Progenitor cell of endocrine pancreas (in vitro differentiated cells): ENCODE results near the gene TRPV2. TPM values are rescaled to one million over a fixed set of nuclear protein-coding genes. Genes with fewer than 3 reads are reported as not detected.

Experiments used
- DNase-seq: peaks from one replicate; pipeline ENCODE4 v3.0.0; 2021; ENCODE audit warnings: low spot score; ENCODE audit not compliant: unreplicated experiment
- H3K27ac Mint-ChIP-seq: 2 replicates; pipeline ENCODE4 v1.8.0; 2021; ENCODE audit warnings: mild to moderate bottlenecking, moderate library complexity, mixed read lengths
- H3K27me3 Mint-ChIP-seq: 2 replicates; pipeline ENCODE4 v1.8.0; 2021; ENCODE audit warnings: mixed read lengths
- H3K36me3 Mint-ChIP-seq: 2 replicates; pipeline ENCODE4 v1.8.0; 2022; ENCODE audit warnings: mixed read lengths; ENCODE audit not compliant: insufficient read depth
- H3K4me1 Mint-ChIP-seq: 2 replicates; pipeline ENCODE4 v1.8.0; 2021; ENCODE audit warnings: low read depth, mixed read lengths
- H3K4me3 Mint-ChIP-seq: 2 replicates; pipeline ENCODE4 v1.8.0; 2021; ENCODE audit warnings: low read depth, mild to moderate bottlenecking, moderate library complexity, mixed read lengths
- H3K9me3 Mint-ChIP-seq: 2 replicates; pipeline ENCODE4 v1.8.0; 2021; ENCODE audit warnings: low read depth, mixed read lengths
- CTCF ChIP-seq: fragments of 200-600 bp; sonication (generic); IDR thresholded peaks from one replicate; pipeline ENCODE4 v1.5.0; 2021; ENCODE audit warnings: antibody characterized with exemption, mild to moderate bottlenecking; ENCODE audit not compliant: unreplicated experiment
- total RNA-seq: library from RNA; stranded (reverse); gene quantifications from 2 replicates; pipeline ENCODE4 v1.2.1, GENCODE V29; 2021

TRPV2 gene
- total RNA-seq, 1 donor from 2014 or later, result 2.1 TPM

DNA sequence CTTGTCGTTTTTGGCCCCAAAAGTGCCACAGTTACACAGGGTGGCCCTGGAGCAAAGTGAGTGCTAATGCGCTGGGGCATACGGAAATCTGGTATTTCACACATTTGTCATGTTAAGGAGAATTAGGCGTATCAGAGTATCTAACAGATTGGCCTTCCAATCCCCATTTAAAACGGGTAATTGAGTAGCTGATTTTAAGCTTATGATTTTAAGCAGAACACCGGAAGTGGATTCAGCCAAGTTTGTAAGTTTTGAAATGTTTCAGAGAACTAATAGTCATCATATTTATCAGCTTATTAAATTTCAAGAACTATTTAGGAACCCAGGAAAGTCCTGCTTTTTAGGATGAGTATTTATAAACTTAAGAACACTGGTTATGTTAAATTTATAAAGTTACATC, 57.2 kb downstream of the TRPV2 start:
- H3K36me3 Mint-ChIP-seq, result no peaks in the 10 kb centered on the region

DNA sequence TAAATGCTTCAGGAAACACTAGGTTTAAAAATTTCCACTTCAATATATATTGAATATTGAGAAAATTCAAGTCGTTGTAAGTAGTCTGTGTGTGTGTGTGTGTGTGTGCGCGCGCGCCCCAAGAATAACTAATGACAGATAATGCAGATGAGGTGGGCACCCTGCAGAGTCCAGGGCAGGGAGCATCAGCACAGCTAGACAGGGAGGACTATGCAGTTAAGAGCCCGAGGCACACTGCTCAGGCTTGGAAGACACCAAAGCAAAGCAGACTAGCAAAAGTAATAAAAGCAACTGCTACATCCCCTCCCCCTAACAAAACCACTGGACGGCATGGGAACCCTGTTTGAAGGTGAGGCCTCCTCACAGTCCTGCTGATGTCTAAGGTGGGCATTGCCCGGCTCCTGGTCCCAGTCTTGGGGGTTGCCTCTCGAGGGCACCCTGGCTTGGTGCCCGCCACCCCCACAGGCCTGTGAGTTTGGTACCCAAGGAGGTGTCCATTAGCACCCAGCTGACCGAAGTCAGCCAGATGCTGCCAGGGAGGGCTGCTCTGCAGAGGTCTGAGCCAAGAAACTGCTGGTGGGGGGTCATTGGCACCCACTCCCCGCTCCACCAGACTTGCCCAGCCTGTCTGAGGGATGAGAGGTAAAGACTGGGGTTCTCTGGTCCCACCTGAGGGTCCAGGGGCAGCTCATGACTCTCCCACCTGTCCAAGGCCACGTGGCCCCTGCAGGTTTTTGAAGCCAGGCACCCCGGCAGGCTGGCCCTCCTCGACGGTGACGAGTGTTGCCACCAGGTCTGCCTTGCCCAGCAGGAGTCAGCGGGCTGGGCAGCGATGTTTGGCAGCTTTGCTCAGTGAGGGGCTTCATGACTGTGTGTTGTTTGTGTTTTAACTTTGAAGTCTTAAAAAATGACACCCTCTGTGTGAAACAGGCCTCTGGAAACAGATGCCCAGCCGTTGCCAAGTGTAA, 58.0 kb downstream of the TRPV2 start:
- H3K27me3 Mint-ChIP-seq, result no peaks in the 10 kb centered on the region
- H3K9me3 Mint-ChIP-seq, result no peaks in the 10 kb centered on the region
- no peak for TF ChIP-seq CTCF
- H3K4me3 Mint-ChIP-seq, result no peak overlapping the region
- peaks cover 14% of the 10 kb centered on the region for H3K4me1 Mint-ChIP-seq
- no peak for DNase-seq
- H3K27ac Mint-ChIP-seq, result no peak overlapping the region
- H3K36me3 Mint-ChIP-seq, result no peaks in the 10 kb centered on the region

More for the DNA sequence above, 57.2 kb downstream of the TRPV2 start:
- Mint-ChIP-seq H3K27ac (no peak overlapping the region), H3K9me3 (no peaks in the 10 kb centered on the region), H3K4me3 (no peak overlapping the region), H3K4me1 (peaks cover 13% of the 10 kb centered on the region), H3K27me3 (no peaks in the 10 kb centered on the region)
- TF ChIP-seq CTCF, result no peak
- DNase-seq, result no peak

DNA sequence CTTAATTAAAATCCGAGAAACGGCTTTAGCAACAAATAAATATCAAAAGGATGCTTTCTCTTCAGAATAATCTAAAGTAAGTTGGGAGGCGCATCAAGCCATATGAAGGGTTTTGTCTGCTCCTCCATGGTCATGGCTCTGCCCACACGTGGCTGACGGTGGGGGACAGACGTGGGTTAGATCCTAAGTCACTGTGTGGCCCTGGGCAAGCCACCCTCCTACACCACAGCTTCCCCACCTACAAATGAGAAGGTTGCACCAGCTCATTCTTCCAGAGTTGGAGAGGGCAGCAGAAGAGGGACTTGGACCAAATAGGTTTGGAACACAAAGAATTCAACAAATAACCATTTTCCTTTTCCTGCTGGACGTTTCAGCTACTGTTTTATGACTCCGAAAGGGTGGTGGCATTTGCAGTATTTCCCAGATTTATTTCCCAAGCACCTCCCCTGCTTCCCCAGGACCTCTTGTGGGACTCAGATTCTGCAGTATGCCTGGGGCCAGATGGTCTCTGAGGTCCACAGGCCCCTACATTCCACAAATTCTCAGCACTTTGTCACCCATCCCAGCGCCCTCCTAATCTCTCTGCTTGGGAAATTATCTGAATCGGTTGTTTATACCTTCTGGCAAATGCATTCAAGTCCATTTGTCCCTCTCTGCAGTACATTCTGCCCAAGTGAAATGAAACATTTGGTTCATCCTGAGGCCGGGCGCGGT, 58.8 kb downstream of the TRPV2 start:
- no peaks in the 10 kb centered on the region for H3K9me3 Mint-ChIP-seq
- peaks cover 15% of the 10 kb centered on the region for H3K4me1 Mint-ChIP-seq
- TF ChIP-seq CTCF, result no peak
- no peak for DNase-seq
- no peak overlapping the region for H3K27ac Mint-ChIP-seq
- no peaks in the 10 kb centered on the region for H3K36me3 Mint-ChIP-seq
- H3K27me3 Mint-ChIP-seq, result no peaks in the 10 kb centered on the region
- no peak overlapping the region for H3K4me3 Mint-ChIP-seq

DNA sequence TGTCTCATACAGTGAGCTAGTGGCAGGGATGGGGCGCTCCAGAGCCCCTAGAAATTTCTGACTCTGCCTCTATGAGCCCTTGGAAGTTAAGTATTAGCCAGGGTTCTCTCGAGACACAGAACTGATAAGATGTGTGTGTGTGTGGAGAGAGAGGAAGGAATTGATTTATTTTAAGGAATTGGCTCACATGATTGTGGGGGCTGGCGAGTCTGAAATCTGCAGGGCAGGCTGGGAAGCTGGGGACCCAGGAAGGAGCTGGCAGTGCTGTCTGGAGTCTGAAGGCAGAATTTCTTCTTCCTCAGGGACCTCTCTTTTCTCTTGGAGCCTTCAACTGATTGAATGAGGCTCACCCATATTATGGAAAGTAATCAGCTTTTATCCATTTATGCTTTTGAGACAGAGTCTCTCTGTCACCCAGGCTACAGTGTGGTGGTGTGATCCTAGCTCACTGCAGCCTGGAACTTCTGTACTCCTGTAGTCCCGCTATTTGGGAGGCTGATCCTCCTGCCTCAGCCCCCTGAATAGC, 59.9 kb downstream of the TRPV2 start:
- H3K9me3 Mint-ChIP-seq, result no peaks in the 10 kb centered on the region
- no peak overlapping the region for H3K27ac Mint-ChIP-seq
- no peaks in the 10 kb centered on the region for H3K36me3 Mint-ChIP-seq
- DNase-seq, result no peak
- peaks cover 15% of the 10 kb centered on the region for H3K4me1 Mint-ChIP-seq
- no peaks in the 10 kb centered on the region for H3K27me3 Mint-ChIP-seq
- TF ChIP-seq CTCF, result no peak
- no peak overlapping the region for H3K4me3 Mint-ChIP-seq

GRCh38 chr17:16477255-16477654, 61.9 kb downstream of the TRPV2 start:
- DNase-seq, result no peak
- Mint-ChIP-seq H3K27ac (no peak overlapping the region), H3K4me1 (peaks cover 15% of the 10 kb centered on the region), H3K4me3 (no peak overlapping the region), H3K9me3 (no peaks in the 10 kb centered on the region), H3K36me3 (no peaks in the 10 kb centered on the region), H3K27me3 (no peaks in the 10 kb centered on the region)
- TF ChIP-seq CTCF, result no peak
